Inferior parietal cortex (tissue), 1 donor: ENCODE data around the gene TMEM181.
"Not testable (repeated sequence)": the region's sequence is repeated elsewhere in the genome, so short reads cannot be mapped to it uniquely, and the experiment has no call there.

ENCODE experiments used
- DNase-seq: peaks from one replicate; pipeline ENCODE4 v3.0.0-alpha.2; 2016; ENCODE audit errors: extremely low spot score

Gene TMEM181

GRCh38 chr6:158559895-158560835 is at the start of gene TMEM181:
TSS of gene TMEM181 (plus strand) at chr6:158560091. CDS start at chr6:158560225, 134 bp downstream.
- DNase-seq: peak; percentile 84

- no peak for DNase-seq
Observed at GRCh38 chr6:158512809-158513208, 47.1 kb upstream of the TMEM181 start.

GRCh38 chr6:158514176-158514575 is 45.7 kb upstream of the TMEM181 start:
- no peak for DNase-seq

GRCh38 chr6:158514991-158515390 is 44.9 kb upstream of the TMEM181 start:
- DNase-seq: no peak

- DNase-seq: no peak
Observed at GRCh38 chr6:158516098-158516497, 43.8 kb upstream of the TMEM181 start.

GRCh38 chr6:158517038-158517437 is 42.9 kb upstream of the TMEM181 start:
- DNase-seq: no peak

- DNase-seq: no peak
Observed at GRCh38 chr6:158517581-158517980, 42.3 kb upstream of the TMEM181 start.

- DNase-seq: peak; percentile 76
Observed at GRCh38 chr6:158518191-158519127, 41.4 kb upstream of the TMEM181 start.

- no peak for DNase-seq
Observed at GRCh38 chr6:158519300-158519699, 40.6 kb upstream of the TMEM181 start.

GRCh38 chr6:158519761-158520160 is 40.1 kb upstream of the TMEM181 start:
- DNase-seq: no peak

GRCh38 chr6:158520975-158521374 is 38.9 kb upstream of the TMEM181 start:
- DNase-seq: not testable (repeated sequence)

- no peak for DNase-seq
Observed at GRCh38 chr6:158521759-158522158, 38.1 kb upstream of the TMEM181 start.

GRCh38 chr6:158522616-158523015 is 37.3 kb upstream of the TMEM181 start:
- no peak for DNase-seq

- no peak for DNase-seq
Observed at GRCh38 chr6:158524311-158524710, 35.6 kb upstream of the TMEM181 start.

- not testable (repeated sequence) for DNase-seq
Observed at GRCh38 chr6:158527858-158528257, 32.0 kb upstream of the TMEM181 start.

- no peak for DNase-seq
Observed at GRCh38 chr6:158528826-158529225, 31.1 kb upstream of the TMEM181 start.

- no peak for DNase-seq
Observed at GRCh38 chr6:158529629-158530028, 30.3 kb upstream of the TMEM181 start.

GRCh38 chr6:158531566-158531965 is 28.3 kb upstream of the TMEM181 start:
- DNase-seq: no peak

- no peak for DNase-seq
Observed at GRCh38 chr6:158531970-158532369, 27.9 kb upstream of the TMEM181 start.

GRCh38 chr6:158536084-158536890 is 23.6 kb upstream of the TMEM181 start:
- no peak for DNase-seq
